ENCODE data around the gene PAM.

GRCh38 chr5:102863058-102863457, 108.0 kb downstream of the PAM start:
- TF ChIP-seq POLR2A (IDR thresholded peaks at IDR 0.05) (no peak), CTCF (IDR thresholded peaks at IDR 0.05) (no peak), POLR2AphosphoS5 (IDR thresholded peaks at IDR 0.05) (no peak)

Data from prostate gland (tissue), 2 donors.